ENCODE results near the gene GAST. TPM values are rescaled to one million over a fixed set of nuclear protein-coding genes. Genes with fewer than 3 reads are reported as not detected.

Gene GAST
- total and polyA plus RNA-seq, 4 experiments from 2014 or later = not detected

DNA sequence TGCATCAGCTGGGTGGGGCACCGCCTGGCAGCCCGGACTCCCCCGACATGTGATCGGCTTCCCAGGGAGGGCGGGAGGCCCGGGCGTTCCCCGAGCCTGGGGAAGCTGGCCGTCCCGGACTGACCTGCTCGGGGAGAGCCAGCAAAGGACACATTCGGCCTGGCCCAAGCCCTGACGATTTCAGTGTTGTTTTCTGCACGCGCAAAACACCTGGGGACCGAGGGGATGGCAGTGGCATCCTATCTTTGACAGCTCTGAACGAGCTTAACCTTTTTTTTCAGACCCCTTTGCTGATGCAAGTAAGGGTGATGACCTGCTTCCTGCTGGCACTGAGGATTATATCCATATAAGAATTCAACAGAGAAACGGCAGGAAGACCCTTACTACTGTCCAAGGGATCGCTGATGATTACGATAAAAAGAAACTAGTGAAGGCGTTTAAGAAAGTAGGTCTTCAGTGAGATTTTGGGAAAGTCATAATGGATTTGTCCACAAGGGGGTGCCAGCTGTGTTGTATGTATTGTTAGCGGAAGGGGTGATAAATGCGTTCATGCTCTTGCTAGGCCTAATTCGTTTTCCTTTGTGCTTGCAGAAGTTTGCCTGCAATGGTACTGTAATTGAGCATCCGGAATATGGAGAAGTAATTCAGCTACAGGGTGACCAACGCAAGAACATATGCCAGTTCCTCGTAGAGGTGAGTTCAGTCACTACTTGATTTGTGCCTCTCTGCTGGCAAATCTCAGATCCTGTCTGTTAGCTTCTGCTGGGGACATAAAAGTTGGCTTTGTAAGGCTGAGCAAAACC is 22.4 kb upstream of the GAST start:
- peak overlapping the region; percentile 89 to 95 for H3K4me3 ChIP-seq (ENCODE audit: low read length in 2 of 2)
- peak overlapping the region; percentile 95 to 98 (median 96) for H3K4me3 Mint-ChIP-seq
- peak overlapping the region; percentile 99 to 100 (median 100) for H3K27ac Mint-ChIP-seq
- peaks cover 33 to 63% of the 10 kb centered on the region in 2 donors for H3K36me3 Mint-ChIP-seq
- H3K27ac ChIP-seq (ENCODE audit: low read depth, low read length) = peak overlapping the region; percentile 99
- peaks cover 19 to 64% (median 31%) of the 10 kb centered on the region in 4 donors for H3K4me1 Mint-ChIP-seq
- peaks cover 36% of the 10 kb centered on the region for H3K4me1 ChIP-seq (ENCODE audit: insufficient read depth, low read length)
- no peaks in the 10 kb centered on the region for H3K9me3 ChIP-seq (ENCODE audit: control insufficient read depth in 1 of 2, low read length in 2 of 2)
- H3K36me3 ChIP-seq (ENCODE audit: insufficient read depth, low read length) = peaks cover 43% of the 10 kb centered on the region
- H3K27me3 ChIP-seq (ENCODE audit: insufficient read depth, low read length) = no peaks in the 10 kb centered on the region
- ChIA-PET CTCF (ENCODE audit: partially characterized antibody) (interaction anchor here (0.6 to 6.4 kb wide), 9 partner anchors 10 to 871 kb away, joined by 3 to 116 read pairs (median 3); no protein-coding TSS in a partner anchor), POLR2A (ENCODE audit: partially characterized antibody) (interaction anchor here (0.6 to 10.2 kb wide), 56 partner anchors 9 to 1871 kb away, joined by 3 to 576 read pairs (median 5); partner anchors contain the start of genes ACLY, CCR7, CNP and DNAJC7)
- peak; percentile 66 to 76 (median 68) for DNase-seq
- intact Hi-C loops (cut with micrococcal nuclease) = loop anchor here (2.0 to 10.0 kb wide), 2 partner anchors 695 to 1471 kb away; partner anchors contain the start of genes STAT3 and WIPF2
- H3K9me3 Mint-ChIP-seq = peaks cover 0 to 20% (median 0%) of the 10 kb centered on the region in 8 donors
- no peaks in the 10 kb centered on the region for H3K27me3 Mint-ChIP-seq

DNA sequence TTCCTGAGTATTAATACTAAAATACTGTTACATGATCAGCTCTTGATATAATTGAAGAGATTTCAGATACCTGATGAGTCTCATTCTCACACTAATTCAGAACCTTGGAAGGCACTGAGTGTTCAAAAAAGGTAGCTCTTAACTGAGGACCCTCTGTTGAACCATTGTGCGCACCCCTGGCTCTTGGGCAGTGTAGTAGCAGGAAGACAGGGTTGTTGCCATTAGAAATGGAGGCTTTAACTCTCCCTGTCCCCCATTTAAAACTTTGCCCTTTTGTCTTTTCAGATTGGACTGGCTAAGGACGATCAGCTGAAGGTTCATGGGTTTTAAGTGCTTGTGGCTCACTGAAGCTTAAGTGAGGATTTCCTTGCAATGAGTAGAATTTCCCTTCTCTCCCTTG is 21.6 kb upstream of the GAST start:
- Histone ChIP-seq H3K36me3 (ENCODE audit: insufficient read depth, low read length) (peaks cover 48% of the 10 kb centered on the region), H3K27ac (ENCODE audit: low read depth, low read length) (peak overlapping the region; percentile 99), H3K4me3 (ENCODE audit: low read length in 2 of 2) (peak overlapping the region in 1 of 2 donors; percentile 89), H3K27me3 (ENCODE audit: insufficient read depth, low read length) (no peaks in the 10 kb centered on the region), H3K4me1 (ENCODE audit: insufficient read depth, low read length) (peaks cover 36% of the 10 kb centered on the region), H3K9me3 (ENCODE audit: control insufficient read depth in 1 of 2, low read length in 2 of 2) (no peaks in the 10 kb centered on the region)
- CTCF ChIA-PET (ENCODE audit: partially characterized antibody) = interaction anchor here (1.3 to 6.4 kb wide), 5 partner anchors 12 to 42 kb away, joined by 3 to 116 read pairs (median 34); no protein-coding TSS in a partner anchor
- Mint-ChIP-seq H3K9me3 (peaks cover 0 to 23% (median 0%) of the 10 kb centered on the region in 8 donors), H3K4me3 (peak overlapping the region; percentile 95 to 98 (median 96)), H3K27me3 (no peaks in the 10 kb centered on the region), H3K36me3 (peaks cover 33 to 63% of the 10 kb centered on the region in 2 donors), H3K27ac (peak overlapping the region; percentile 99 to 100 (median 100)), H3K4me1 (peaks cover 19 to 64% (median 34%) of the 10 kb centered on the region in 4 donors)
- POLR2A ChIA-PET (ENCODE audit: partially characterized antibody) = interaction anchor here (0.6 to 10.2 kb wide), 19 partner anchors 11 to 1577 kb away, joined by 3 to 576 read pairs (median 11); partner anchors contain the start of genes ACLY, DNAJC7, KLHL11 and KRTAP16-1
- DNase-seq = peak in 1 of 5 donors; percentile 14
- intact Hi-C loops (cut with micrococcal nuclease) = no loop called here

DNA sequence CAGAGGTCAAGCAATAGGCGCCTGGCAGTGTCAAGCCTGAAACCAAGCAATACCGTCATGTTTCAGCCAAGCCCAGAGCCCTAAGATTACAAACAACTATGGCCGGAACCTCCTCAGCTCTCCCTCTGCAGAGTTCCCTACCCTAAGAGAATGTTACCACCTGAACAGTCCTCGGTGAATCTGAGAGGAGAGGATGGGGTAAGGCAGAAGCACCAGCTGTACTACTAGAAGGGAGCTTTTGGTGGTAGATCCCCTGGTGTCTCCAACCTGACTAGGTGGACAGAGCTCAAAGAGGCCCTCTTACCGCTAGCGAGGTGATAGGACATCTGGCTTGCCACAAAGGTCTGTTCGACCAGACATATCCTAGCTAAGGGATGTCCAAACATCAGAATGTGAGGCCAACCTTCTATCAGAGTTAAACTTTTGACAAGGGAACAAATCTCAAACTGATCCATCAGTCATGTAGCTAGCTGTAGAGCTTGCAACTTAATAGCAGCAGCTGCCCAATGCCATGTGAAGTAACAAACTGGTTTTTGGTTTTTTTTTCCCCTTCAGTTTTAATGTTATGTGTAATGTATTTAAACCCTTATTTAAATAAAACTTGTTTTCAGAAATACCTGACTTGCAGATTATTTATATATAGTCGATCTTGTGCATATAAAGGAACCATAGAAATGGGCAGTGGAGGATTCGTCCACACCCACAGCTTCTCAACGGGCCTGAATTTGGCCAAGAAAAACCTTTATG is 20.9 kb upstream of the GAST start:
- Histone ChIP-seq H3K27ac (ENCODE audit: low read depth, low read length) (peak overlapping the region; percentile 99), H3K4me1 (ENCODE audit: insufficient read depth, low read length) (peaks cover 36% of the 10 kb centered on the region), H3K9me3 (ENCODE audit: control insufficient read depth in 1 of 2, low read length in 2 of 2) (no peaks in the 10 kb centered on the region), H3K27me3 (ENCODE audit: insufficient read depth, low read length) (no peaks in the 10 kb centered on the region), H3K4me3 (ENCODE audit: low read length in 2 of 2) (no peak overlapping the region), H3K36me3 (ENCODE audit: insufficient read depth, low read length) (peaks cover 48% of the 10 kb centered on the region)
- Mint-ChIP-seq H3K27me3 (no peaks in the 10 kb centered on the region), H3K4me1 (peaks cover 22 to 70% (median 38%) of the 10 kb centered on the region in 4 donors), H3K9me3 (peaks cover 0 to 24% (median 0%) of the 10 kb centered on the region in 8 donors), H3K27ac (peak overlapping the region; percentile 99 to 100 (median 100)), H3K4me3 (peak overlapping the region; percentile 95 to 98 (median 96)), H3K36me3 (peaks cover 33 to 66% of the 10 kb centered on the region in 2 donors)
- ChIA-PET CTCF (ENCODE audit: partially characterized antibody) (interaction anchor here (1.0 to 6.4 kb wide), 4 partner anchors 10 to 29 kb away, joined by 3 to 116 read pairs (median 68); no protein-coding TSS in a partner anchor), POLR2A (ENCODE audit: partially characterized antibody) (interaction anchor here (0.6 to 10.2 kb wide), 20 partner anchors 11 to 1578 kb away, joined by 3 to 576 read pairs (median 7); partner anchors contain the start of genes ACLY, DNAJC7, GHDC and KLHL11)
- intact Hi-C loops (cut with micrococcal nuclease) = no loop called here
- DNase-seq = peak; percentile 36 to 50 (median 45)

DNA sequence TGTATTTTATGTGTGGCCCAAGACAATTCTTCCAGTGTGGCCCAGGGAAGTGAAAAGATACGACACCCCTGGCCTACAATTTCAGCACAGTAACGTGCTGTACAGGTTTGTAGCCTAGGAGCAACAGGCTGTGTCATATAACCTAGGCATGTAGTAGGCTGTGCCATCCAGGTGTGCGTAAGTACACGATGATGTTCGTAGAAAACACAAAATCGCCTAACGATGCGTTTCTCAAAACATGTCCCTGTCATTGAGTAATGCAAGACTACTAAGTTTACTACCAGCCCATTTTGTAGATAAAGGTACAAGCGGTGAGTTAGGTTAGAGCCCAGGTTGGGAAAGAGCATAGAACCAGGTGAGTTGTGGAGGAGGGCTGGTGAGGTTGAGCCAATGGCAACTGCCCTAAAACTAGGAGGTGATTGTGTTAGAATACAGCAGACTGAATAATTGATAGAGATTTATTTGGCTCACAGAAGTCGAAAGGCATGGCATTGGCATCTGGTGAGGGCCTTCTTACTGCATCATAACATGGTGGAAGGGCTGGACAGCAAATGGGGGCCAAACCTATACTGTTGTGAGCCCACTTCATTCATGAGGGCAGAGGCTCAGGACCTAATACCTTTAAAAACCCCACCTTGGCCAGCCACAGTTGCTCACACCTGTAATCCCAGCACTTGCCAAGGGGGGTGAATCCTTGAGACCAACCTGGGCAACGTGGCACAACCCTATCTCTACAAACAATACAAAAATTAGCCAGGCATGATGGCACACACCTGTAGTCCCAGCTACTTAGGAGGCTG is 19.2 kb upstream of the GAST start:
- H3K4me1 Mint-ChIP-seq = peaks cover 22 to 69% (median 38%) of the 10 kb centered on the region in 4 donors
- H3K36me3 ChIP-seq (ENCODE audit: insufficient read depth, low read length) = peaks cover 48% of the 10 kb centered on the region
- no peak overlapping the region for H3K27ac ChIP-seq (ENCODE audit: low read depth, low read length)
- ChIA-PET POLR2A (ENCODE audit: partially characterized antibody) (interaction anchor here (0.5 to 10.2 kb wide), 10 partner anchors 9 to 1036 kb away, joined by 3 to 576 read pairs (median 17); partner anchors contain the start of genes GHDC, JUP, KRTAP16-1 and P3H4), CTCF (ENCODE audit: partially characterized antibody) (interaction anchor here (0.8 to 6.4 kb wide), 5 partner anchors 13 to 30 kb away, joined by 3 to 116 read pairs (median 71); no protein-coding TSS in a partner anchor)
- H3K27ac Mint-ChIP-seq = peak overlapping the region; percentile 2 to 100 (median 40)
- intact Hi-C loops (cut with micrococcal nuclease) = no loop called here
- no peak overlapping the region for H3K4me3 ChIP-seq (ENCODE audit: low read length in 2 of 2)
- peaks cover 33 to 66% of the 10 kb centered on the region in 2 donors for H3K36me3 Mint-ChIP-seq
- no peaks in the 10 kb centered on the region for H3K27me3 ChIP-seq (ENCODE audit: insufficient read depth, low read length)
- H3K9me3 ChIP-seq (ENCODE audit: control insufficient read depth in 1 of 2, low read length in 2 of 2) = no peaks in the 10 kb centered on the region
- peak overlapping the region in 4 of 8 donors; percentile 2 to 68 (median 2) for H3K4me3 Mint-ChIP-seq
- peak; percentile 39 to 49 (median 45) for DNase-seq
- no peaks in the 10 kb centered on the region for H3K27me3 Mint-ChIP-seq
- H3K9me3 Mint-ChIP-seq = peaks cover 0 to 24% (median 0%) of the 10 kb centered on the region in 8 donors
- peaks cover 32% of the 10 kb centered on the region for H3K4me1 ChIP-seq (ENCODE audit: insufficient read depth, low read length)

DNA sequence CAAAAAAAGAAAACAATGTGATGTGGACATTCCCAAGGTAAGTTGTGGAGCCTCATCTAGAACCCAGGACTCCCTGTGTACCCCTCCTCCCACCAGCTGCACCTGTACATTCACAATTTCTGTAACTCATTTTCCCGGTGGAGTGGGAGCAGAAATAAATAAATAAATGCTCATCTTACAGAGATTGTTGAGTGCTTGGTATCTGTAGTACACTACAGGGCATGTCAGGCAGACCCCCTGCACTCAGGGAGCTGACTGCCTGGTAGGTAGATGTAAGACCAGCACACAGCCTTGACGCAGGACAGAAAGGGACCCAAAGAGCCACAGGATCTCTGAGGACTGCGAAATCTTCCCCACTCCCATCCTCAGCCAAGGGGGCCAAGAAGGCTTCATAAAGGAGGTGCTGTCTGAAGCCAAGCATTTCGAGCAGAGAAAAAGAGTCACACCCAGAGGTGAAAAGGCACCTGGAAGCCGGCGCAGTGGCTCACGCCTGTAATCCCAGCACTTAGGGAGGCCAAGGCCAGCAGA is 16.9 kb upstream of the GAST start:
- Histone ChIP-seq H3K27me3 (ENCODE audit: insufficient read depth, low read length) (no peaks in the 10 kb centered on the region), H3K36me3 (ENCODE audit: insufficient read depth, low read length) (peaks cover 39% of the 10 kb centered on the region), H3K9me3 (ENCODE audit: control insufficient read depth in 1 of 2, low read length in 2 of 2) (no peaks in the 10 kb centered on the region), H3K4me1 (ENCODE audit: insufficient read depth, low read length) (peaks cover 22% of the 10 kb centered on the region), H3K4me3 (ENCODE audit: low read length in 2 of 2) (no peak overlapping the region), H3K27ac (ENCODE audit: low read depth, low read length) (no peak overlapping the region)
- Mint-ChIP-seq H3K9me3 (peaks cover 0 to 10% (median 0%) of the 10 kb centered on the region in 8 donors), H3K27ac (peak overlapping the region in 4 of 7 donors; percentile 29 to 85 (median 54)), H3K36me3 (peaks cover 26 to 45% of the 10 kb centered on the region in 2 donors), H3K27me3 (no peaks in the 10 kb centered on the region), H3K4me1 (peaks cover 17 to 47% (median 28%) of the 10 kb centered on the region in 4 donors), H3K4me3 (no peak overlapping the region)
- ChIA-PET CTCF (ENCODE audit: partially characterized antibody) (interaction anchor here (1.2 to 3.7 kb wide), 11 partner anchors 10 to 893 kb away, joined by 4 to 71 read pairs (median 9); no protein-coding TSS in a partner anchor), POLR2A (ENCODE audit: partially characterized antibody) (interaction anchor here (1.1 to 10.2 kb wide), 4 partner anchors 13 to 30 kb away, joined by 4 to 576 read pairs (median 6); no protein-coding TSS in a partner anchor)
- intact Hi-C loops (cut with micrococcal nuclease) = no loop called here
- DNase-seq = peak in 3 of 5 donors; percentile 10 to 18 (median 14)

Data from CD4-positive, alpha-beta memory T cell (primary cell).